ENCODE data around the gene FGGY.

FGGY gene

DNA sequence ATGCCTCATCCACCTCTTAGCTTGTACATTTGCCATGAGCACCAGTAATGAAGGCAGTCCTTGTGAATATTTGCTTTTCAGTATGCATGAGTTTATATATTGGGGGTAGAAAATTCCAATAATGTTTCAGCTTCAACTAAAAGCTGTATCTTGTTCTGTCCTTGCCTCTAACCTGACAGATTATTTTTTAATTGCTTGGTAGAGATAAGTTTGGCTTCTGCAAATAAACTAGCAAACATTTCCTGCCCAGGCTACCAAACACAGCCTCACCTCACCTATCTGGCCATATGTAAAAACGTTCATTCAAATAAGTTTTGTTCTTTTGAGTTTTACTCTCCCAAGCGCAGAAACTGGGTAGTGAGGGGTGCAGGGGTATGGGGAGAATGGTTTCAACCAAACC lies 442.2 kb downstream of the FGGY start:
- H3K4me3 ChIP-seq (ENCODE audit: low read depth, low read length), result no peak overlapping the region
- no peak for DNase-seq (ENCODE audit: low read depth)
- in situ Hi-C loops (cut with HindIII; ENCODE audit: low sequenced_read_pairs), result no loop called here
- TF ChIP-seq, protein P1, sequence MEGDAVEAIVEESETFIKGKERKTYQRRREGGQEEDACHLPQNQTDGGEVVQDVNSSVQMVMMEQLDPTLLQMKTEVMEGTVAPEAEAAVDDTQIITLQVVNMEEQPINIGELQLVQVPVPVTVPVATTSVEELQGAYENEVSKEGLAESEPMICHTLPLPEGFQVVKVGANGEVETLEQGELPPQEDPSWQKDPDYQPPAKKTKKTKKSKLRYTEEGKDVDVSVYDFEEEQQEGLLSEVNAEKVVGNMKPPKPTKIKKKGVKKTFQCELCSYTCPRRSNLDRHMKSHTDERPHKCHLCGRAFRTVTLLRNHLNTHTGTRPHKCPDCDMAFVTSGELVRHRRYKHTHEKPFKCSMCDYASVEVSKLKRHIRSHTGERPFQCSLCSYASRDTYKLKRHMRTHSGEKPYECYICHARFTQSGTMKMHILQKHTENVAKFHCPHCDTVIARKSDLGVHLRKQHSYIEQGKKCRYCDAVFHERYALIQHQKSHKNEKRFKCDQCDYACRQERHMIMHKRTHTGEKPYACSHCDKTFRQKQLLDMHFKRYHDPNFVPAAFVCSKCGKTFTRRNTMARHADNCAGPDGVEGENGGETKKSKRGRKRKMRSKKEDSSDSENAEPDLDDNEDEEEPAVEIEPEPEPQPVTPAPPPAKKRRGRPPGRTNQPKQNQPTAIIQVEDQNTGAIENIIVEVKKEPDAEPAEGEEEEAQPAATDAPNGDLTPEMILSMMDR (IDR thresholded peaks at IDR 0.05; ENCODE audit: low read depth, low read length, missing control alignments), result no peak

DNA sequence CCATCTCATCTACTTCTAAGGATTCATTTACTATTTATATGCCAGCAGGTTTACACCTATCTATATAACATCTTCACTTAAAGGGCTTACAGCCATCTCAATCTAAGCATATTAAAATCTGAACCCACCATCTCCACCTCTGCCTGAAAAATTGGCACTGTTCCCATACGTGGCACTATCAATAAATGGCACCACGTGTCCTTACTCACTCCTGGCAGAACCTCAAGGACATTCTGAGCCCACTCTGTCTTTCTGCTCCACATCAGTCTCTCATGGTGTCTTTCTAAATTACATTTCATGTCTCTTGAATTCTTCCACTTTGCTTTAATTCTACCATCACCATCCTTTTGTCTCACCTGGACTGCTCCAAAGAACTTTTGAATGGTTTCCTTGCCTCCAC lies 445.6 kb downstream of the FGGY start:
- no peak overlapping the region for H3K4me3 ChIP-seq (ENCODE audit: low read depth, low read length)
- TF ChIP-seq, protein P1 (IDR thresholded peaks at IDR 0.05; ENCODE audit: low read depth, low read length, missing control alignments), result no peak
- DNase-seq (ENCODE audit: low read depth), result no peak
- in situ Hi-C loops (cut with HindIII; ENCODE audit: low sequenced_read_pairs), result no loop called here

DNA sequence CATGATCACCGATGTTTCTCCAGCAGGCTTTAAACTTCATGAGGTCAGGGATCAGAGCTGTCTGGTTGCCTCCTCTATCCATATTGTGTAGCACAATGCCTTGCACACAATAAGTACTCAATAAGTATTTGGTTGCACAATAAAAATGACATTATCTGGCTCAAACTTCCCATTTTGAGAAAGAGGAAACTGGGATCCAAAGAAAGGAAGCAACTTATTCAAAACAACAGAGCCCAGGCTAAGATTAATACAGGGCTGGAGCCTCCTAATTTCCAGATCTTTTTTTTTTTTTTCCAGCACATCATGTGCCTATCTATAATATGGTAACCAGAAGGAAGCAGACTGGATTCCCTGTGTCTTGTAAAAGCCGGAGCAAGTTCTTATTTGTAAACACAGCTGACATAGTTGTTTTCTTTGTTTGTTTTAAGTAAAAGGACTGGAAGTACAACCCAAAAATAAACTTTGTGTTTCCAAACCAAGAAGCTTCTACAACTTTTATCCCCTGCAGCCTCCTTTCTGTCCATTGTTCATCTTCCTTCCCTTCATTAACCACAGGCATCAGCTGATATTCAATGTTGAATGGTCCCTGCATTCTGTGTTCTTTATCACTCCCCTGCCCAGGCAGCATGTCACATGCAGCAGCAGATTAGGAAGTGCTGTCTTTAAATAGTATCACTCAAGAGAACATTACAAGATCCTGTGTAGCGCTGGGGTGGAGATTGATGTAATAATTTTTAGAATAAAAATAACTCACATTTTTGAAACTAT lies 446.6 kb downstream of the FGGY start:
- no peak for DNase-seq (ENCODE audit: low read depth)
- in situ Hi-C loops (cut with HindIII; ENCODE audit: low sequenced_read_pairs), result no loop called here
- no peak overlapping the region for H3K4me3 ChIP-seq (ENCODE audit: low read depth, low read length)
- TF ChIP-seq, protein P1 (IDR thresholded peaks at IDR 0.05; ENCODE audit: low read depth, low read length, missing control alignments), result no peak

DNA sequence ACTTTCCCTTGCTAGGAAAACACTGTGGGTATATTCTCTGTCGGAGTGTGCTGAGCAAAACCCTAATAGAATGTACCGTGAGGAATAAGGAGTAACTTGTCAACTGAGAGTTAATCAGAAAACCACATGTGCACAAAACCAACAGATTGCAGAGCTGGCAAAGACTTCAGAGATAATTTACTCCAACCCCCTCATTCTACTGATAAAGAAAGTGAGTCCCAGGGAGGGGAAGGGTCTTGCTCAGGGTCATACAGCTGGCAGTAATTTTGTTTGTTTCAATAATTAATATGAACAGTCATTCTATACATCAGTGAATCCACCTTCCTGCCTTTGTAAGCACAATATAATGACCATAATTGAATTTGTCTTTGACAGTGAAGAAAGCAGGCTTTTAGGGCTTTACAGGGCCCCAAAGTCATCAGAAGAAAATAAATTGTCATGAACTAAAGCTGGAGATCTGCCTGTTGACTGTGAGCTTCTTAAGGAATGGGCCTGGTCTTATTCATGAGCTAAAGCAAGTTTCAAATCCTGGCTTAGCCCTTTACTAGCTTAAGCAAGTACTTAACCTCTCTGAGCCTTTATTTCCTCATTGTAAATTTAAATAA lies 450.6 kb downstream of the FGGY start:
- in situ Hi-C loops (cut with HindIII; ENCODE audit: low sequenced_read_pairs), result no loop called here
- no peak for DNase-seq (ENCODE audit: low read depth)
- no peak overlapping the region for H3K4me3 ChIP-seq (ENCODE audit: low read depth, low read length)
- TF ChIP-seq, protein P1 (IDR thresholded peaks at IDR 0.05; ENCODE audit: low read depth, low read length, missing control alignments), result no peak

DNA sequence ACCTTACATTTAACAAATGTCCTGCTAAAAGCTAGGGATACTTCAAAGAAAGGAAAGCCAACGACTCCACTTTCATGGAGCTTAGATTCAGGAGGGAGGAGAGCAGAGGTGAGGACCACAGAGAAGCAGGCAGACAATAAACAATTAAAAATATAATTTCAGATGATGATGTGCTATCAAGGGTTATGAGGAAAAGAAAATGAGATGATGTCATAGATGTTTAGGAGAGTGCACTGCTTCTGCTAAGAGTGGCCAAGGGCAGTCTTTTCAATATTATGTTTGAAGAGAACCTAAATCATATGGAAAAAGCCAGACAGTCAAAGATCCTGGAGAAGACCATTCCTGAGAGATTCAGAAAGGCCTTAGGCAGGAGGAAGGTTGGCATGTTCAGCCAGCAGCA lies 451.2 kb downstream of the FGGY start:
- TF ChIP-seq, protein P1 (IDR thresholded peaks at IDR 0.05; ENCODE audit: low read depth, low read length, missing control alignments), result no peak
- no peak for DNase-seq (ENCODE audit: low read depth)
- in situ Hi-C loops (cut with HindIII; ENCODE audit: low sequenced_read_pairs), result no loop called here
- no peak overlapping the region for H3K4me3 ChIP-seq (ENCODE audit: low read depth, low read length)

DNA sequence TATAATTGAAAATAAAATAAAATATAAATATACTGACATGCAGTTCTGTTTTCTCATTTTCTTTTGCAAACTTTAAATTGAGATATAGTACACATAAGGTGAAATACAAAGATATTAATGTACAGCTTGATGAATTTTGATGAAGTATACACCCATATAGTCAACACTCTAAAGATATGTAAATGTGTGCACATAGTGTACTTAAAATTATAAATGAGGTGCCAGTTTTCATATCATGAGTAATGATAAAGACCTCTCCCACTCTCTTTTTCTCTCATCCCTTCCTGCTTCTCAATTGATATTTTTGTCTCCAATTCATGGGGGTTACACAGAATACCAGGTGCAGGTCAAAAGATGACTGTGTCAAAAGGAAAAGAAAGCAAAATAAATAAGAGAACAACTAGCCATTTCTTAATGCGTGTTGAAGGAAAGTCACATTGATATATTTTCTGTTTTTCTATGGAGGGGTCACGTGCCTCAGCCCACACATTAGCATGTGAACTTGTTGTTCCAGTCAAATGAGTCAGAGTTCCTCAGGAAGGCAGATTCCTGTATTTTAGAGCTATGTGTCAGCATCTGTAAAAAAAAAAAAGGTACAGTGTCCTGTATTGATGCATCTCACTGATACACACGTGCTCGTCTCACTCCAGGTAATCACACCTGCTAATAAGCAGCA lies 453.6 kb downstream of the FGGY start:
- in situ Hi-C loops (cut with HindIII; ENCODE audit: low sequenced_read_pairs), result loop anchor here (25.0 kb wide), 1 partner anchor 1013 kb away; no protein-coding TSS in a partner anchor
- TF ChIP-seq, protein P1 (IDR thresholded peaks at IDR 0.05; ENCODE audit: low read depth, low read length, missing control alignments), result no peak

More for the DNA sequence above, 453.6 kb downstream of the FGGY start:
- H3K4me3 ChIP-seq (ENCODE audit: low read depth, low read length), result no peak overlapping the region
- DNase-seq (ENCODE audit: low read depth), result peak; percentile 73
